ENCODE data around the gene MAP4K3. TPM values are rescaled to one million over a fixed set of nuclear protein-coding genes. Genes with fewer than 3 reads are reported as not detected.

Gene MAP4K3
- total and polyA plus RNA-seq, 9 of the 15 experiments (the other 6 are each of a cell fraction or from before 2014, with no cell fraction given): 3.1 to 30.0 (median 16.9) TPM

DNA sequence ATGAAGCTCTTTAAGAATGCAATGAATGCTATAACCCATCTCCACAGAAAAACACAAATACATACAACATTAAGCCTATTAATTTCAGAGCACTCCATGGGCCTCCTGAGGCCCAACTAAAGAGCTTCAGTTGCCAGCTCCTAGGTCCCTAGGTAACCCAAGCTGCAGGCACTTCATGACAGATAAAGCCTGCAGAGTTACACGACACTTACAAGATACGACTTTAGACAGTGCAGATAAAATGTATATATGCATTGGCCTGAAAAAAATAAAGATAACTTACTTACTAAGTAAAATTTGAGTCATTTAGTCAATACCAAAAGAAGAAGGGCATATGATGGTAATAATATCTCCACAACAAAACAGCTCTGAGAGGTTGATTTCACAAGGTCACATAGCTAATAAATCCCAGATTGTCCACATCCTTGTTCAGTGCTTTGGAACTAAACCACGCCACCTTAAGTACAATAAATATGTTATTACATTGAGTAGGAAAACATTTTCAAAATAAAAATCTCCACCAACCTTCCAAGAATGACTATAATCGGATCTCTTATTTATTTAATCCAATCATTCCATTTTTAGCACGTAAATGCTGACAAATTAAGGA is 3.4 kb downstream of the MAP4K3 start (continued):
- TF ChIP-seq E4F1 (CRISPR knock-in tag; IDR thresholded peaks at IDR 0.05; ENCODE audit: borderline replicate concordance) (no peak), COPS2 (conservative IDR thresholded peaks at IDR 0.05) (no peak), CXXC5 (CRISPR knock-in tag; IDR thresholded peaks at IDR 0.05) (0 out of 2 replicates have a peak, but pooled peaks have one; percentile 19), POLR2A (conservative IDR thresholded peaks at IDR 0.05) (no peak), ZNF282 (CRISPR knock-in tag; IDR thresholded peaks at IDR 0.05) (no peak), ZNF764 (CRISPR knock-in tag; IDR thresholded peaks at IDR 0.05; ENCODE audit: low read depth) (no peak), NFRKB (IDR thresholded peaks at IDR 0.05; ENCODE audit: low read depth) (no peak), ZNF398 (CRISPR knock-in tag; IDR thresholded peaks at IDR 0.05) (no peak), ARID1B (IDR thresholded peaks at IDR 0.05) (peak; percentile 51; the same call in 1 of the 2 replicates), EWSR1 (IDR thresholded peaks at IDR 0.05; ENCODE audit: borderline replicate concordance, low read depth, partially characterized antibody) (no peak), ZNF121 (CRISPR knock-in tag; conservative IDR thresholded peaks at IDR 0.05) (no peak), STAT6 (CRISPR knock-in tag; IDR thresholded peaks at IDR 0.05) (no peak), TEAD2 (tag; IDR thresholded peaks at IDR 0.05) (no peak), NBN (IDR thresholded peaks at IDR 0.05; ENCODE audit: low read depth) (no peak), ETV1 (tag; conservative IDR thresholded peaks at IDR 0.05; ENCODE audit: low read depth) (no peak), NONO (IDR thresholded peaks at IDR 0.05; ENCODE audit: low read depth in 2 of 2, low read length in 1 of 2) (no peak)
- TF ChIP-seq, protein P1, sequence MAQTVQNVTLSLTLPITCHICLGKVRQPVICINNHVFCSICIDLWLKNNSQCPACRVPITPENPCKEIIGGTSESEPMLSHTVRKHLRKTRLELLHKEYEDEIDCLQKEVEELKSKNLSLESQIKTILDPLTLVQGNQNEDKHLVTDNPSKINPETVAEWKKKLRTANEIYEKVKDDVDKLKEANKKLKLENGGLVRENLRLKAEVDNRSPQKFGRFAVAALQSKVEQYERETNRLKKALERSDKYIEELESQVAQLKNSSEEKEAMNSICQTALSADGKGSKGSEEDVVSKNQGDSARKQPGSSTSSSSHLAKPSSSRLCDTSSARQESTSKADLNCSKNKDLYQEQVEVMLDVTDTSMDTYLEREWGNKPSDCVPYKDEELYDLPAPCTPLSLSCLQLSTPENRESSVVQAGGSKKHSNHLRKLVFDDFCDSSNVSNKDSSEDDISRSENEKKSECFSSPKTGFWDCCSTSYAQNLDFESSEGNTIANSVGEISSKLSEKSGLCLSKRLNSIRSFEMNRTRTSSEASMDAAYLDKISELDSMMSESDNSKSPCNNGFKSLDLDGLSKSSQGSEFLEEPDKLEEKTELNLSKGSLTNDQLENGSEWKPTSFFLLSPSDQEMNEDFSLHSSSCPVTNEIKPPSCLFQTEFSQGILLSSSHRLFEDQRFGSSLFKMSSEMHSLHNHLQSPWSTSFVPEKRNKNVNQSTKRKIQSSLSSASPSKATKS (CRISPR knock-in tag; IDR thresholded peaks at IDR 0.05): no peak
- TF ChIP-seq, protein P2, sequence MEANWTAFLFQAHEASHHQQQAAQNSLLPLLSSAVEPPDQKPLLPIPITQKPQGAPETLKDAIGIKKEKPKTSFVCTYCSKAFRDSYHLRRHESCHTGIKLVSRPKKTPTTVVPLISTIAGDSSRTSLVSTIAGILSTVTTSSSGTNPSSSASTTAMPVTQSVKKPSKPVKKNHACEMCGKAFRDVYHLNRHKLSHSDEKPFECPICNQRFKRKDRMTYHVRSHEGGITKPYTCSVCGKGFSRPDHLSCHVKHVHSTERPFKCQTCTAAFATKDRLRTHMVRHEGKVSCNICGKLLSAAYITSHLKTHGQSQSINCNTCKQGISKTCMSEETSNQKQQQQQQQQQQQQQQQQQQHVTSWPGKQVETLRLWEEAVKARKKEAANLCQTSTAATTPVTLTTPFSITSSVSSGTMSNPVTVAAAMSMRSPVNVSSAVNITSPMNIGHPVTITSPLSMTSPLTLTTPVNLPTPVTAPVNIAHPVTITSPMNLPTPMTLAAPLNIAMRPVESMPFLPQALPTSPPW (CRISPR knock-in tag; IDR thresholded peaks at IDR 0.05): no peak
